ENCODE measurements around the gene SLC37A1.
"Not testable (repeated sequence)": the region's sequence is repeated elsewhere in the genome, so short reads cannot be mapped to it uniquely, and the experiment has no call there.

Gene SLC37A1

DNA sequence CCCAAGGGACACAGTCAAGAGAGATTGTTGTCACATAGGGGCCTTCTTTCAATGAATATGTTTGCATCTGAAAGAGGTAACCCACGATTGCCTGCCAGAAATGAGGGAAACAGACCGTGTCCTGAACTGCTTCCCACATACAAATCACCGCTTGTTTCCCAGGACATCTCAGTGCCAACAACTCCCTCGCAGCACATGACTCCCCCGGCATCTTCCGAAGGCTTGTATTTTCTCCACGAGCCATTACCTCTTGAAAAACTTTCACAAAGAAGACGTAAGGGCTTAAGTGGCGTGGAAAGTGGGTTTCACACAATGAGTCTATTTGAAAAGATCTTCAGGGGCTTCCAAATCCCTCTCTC, 108.1 kb downstream of the SLC37A1 start:
- TF ChIP-seq, protein P1, sequence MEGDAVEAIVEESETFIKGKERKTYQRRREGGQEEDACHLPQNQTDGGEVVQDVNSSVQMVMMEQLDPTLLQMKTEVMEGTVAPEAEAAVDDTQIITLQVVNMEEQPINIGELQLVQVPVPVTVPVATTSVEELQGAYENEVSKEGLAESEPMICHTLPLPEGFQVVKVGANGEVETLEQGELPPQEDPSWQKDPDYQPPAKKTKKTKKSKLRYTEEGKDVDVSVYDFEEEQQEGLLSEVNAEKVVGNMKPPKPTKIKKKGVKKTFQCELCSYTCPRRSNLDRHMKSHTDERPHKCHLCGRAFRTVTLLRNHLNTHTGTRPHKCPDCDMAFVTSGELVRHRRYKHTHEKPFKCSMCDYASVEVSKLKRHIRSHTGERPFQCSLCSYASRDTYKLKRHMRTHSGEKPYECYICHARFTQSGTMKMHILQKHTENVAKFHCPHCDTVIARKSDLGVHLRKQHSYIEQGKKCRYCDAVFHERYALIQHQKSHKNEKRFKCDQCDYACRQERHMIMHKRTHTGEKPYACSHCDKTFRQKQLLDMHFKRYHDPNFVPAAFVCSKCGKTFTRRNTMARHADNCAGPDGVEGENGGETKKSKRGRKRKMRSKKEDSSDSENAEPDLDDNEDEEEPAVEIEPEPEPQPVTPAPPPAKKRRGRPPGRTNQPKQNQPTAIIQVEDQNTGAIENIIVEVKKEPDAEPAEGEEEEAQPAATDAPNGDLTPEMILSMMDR (conservative IDR thresholded peaks at IDR 0.05; ENCODE audit: low read depth, low read length): no peak
- no peak for DNase-seq (ENCODE audit: low read depth)
- no peak overlapping the region for H3K4me3 ChIP-seq (ENCODE audit: low read length)

- H3K4me3 ChIP-seq (ENCODE audit: low read length): no peak overlapping the region
- no peak for DNase-seq (ENCODE audit: low read depth)
- TF ChIP-seq, protein P1 (conservative IDR thresholded peaks at IDR 0.05; ENCODE audit: low read depth, low read length): no peak
Observed at GRCh38 chr21:42622284-42622683, 108.6 kb downstream of the SLC37A1 start.

GRCh38 chr21:42623694-42624093, 110.0 kb downstream of the SLC37A1 start:
- H3K4me3 ChIP-seq (ENCODE audit: low read length): no peak overlapping the region
- DNase-seq (ENCODE audit: low read depth): no peak
- TF ChIP-seq, protein P1 (conservative IDR thresholded peaks at IDR 0.05; ENCODE audit: low read depth, low read length): no peak

GRCh38 chr21:42624095-42624790, 110.6 kb downstream of the SLC37A1 start:
- TF ChIP-seq, protein P1 (conservative IDR thresholded peaks at IDR 0.05; ENCODE audit: low read depth, low read length): no peak
- no peak for DNase-seq (ENCODE audit: low read depth)
- no peak overlapping the region for H3K4me3 ChIP-seq (ENCODE audit: low read length)

- H3K4me3 ChIP-seq (ENCODE audit: low read length): no peak overlapping the region
- DNase-seq (ENCODE audit: low read depth): no peak
- TF ChIP-seq, protein P1 (conservative IDR thresholded peaks at IDR 0.05; ENCODE audit: low read depth, low read length): no peak
Observed at GRCh38 chr21:42624936-42625335, 111.3 kb downstream of the SLC37A1 start.

GRCh38 chr21:42626171-42626570, 112.5 kb downstream of the SLC37A1 start:
- TF ChIP-seq, protein P1 (conservative IDR thresholded peaks at IDR 0.05; ENCODE audit: low read depth, low read length): no peak
- DNase-seq (ENCODE audit: low read depth): no peak
- H3K4me3 ChIP-seq (ENCODE audit: low read length): no peak overlapping the region

DNA sequence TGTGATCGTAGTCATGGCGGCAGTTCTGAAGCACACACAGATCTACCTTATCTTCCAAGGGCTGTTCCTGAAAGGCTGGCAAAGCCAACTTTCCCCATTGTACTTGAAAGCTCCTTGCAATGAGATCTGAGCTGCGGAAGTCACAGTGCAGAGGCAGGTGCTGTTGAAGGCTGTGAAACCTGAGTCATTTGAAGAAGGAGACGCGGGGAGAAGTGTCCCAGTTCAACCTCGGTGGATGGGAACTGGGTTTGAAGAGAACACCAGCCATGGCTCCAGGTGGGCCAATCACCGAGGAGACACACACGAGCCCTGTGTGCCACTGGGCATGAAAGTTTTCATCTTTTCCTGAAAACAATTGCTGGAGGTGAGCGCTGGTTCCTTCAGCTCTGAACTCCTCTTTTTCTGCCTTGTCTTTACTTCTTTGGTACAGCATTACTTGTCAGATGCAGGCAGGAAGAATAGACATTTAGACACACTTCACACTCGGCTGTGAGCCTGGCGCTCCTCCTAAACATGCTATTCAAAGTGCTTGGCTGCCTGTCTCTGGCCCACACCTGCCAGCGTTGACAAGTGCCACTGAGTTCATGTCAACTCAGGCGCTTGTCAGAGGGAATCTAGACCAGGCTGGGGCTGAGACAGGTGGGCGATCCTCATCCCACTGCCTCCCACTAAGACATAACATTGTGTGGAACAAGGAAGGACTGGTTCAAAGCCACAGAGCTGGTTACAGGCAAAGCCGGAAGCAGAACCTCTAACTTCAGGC, 114.1 kb downstream of the SLC37A1 start:
- no peak for DNase-seq (ENCODE audit: low read depth)
- TF ChIP-seq, protein P1 (conservative IDR thresholded peaks at IDR 0.05; ENCODE audit: low read depth, low read length): no peak
- no peak overlapping the region for H3K4me3 ChIP-seq (ENCODE audit: low read length)

- H3K4me3 ChIP-seq (ENCODE audit: low read length); DNase-seq (ENCODE audit: low read depth): not testable (repeated sequence)
Observed at GRCh38 chr21:42628466-42629061, 114.9 kb downstream of the SLC37A1 start.

All from retinal pigment epithelial cell (primary cell).